Common myeloid progenitor, CD34-positive (primary cell): ENCODE results near the gene MCFD2.

ENCODE experiments used
- CTCF ChIA-PET: fragments of 350-600 bp; sonication (Branson Sonifier 250); formaldehyde crosslinking; loops from one replicate; lab custom pipeline; 2021; ENCODE audit warnings: antibody characterized with exemption; lab: Charles Lee
- POLR2A ChIA-PET: fragments of 350-600 bp; sonication (Branson Sonifier 250); formaldehyde crosslinking; loops from one replicate; lab custom pipeline; 2021; ENCODE audit warnings: antibody characterized with exemption; lab: Charles Lee
- DNase-seq, 3 donors: peaks; one replicate each; pipeline versions ENCODE4 v3.0.0 to v3.0.0-alpha.2; 2013
- H3K27ac ChIP-seq, 2 experiments: 1 replicate in 1 of 2; 2 replicates in 1 of 2; pipeline ENCODE4 v1.7.0; 2013; ENCODE audit warnings: inconsistent platforms in 2 of 2, low read length in 2 of 2, mild to moderate bottlenecking in 2 of 2, low read depth in 1 of 2, moderate library complexity in 1 of 2; ENCODE audit not compliant: severe bottlenecking in 2 of 2, insufficient read depth in 1 of 2, poor library complexity in 1 of 2
- H3K27me3 ChIP-seq, 5 experiments: replicated peaks in 2 of 5; 1 replicate in 3 of 5; 2 replicates in 2 of 5; pipeline versions ENCODE4 v1.6.1 to v1.7.0; 2013; ENCODE audit warnings: low read length in 4 of 5, mild to moderate bottlenecking in 2 of 5, moderate library complexity in 2 of 5, inconsistent platforms in 1 of 5; ENCODE audit not compliant: insufficient read depth in 5 of 5, control insufficient read depth in 4 of 5
- H3K36me3 ChIP-seq, 4 experiments: 1 replicate in 2 of 4; 2 replicates in 2 of 4; pipeline versions ENCODE4 v1.6.1 to v1.7.0; 2013; ENCODE audit warnings: low read length in 3 of 4, control low read depth in 1 of 4, mild to moderate bottlenecking in 1 of 4; ENCODE audit not compliant: control insufficient read depth in 4 of 4, insufficient read depth in 4 of 4
- H3K4me1 ChIP-seq, 4 experiments: 1 replicate in 3 of 4; 2 replicates in 1 of 4; pipeline versions ENCODE4 v1.6.1 to v1.7.1; 2013; ENCODE audit warnings: low read length in 3 of 4, mild to moderate bottlenecking in 3 of 4, control low read depth in 1 of 4, inconsistent platforms in 1 of 4, moderate library complexity in 1 of 4; ENCODE audit not compliant: control insufficient read depth in 4 of 4, insufficient read depth in 4 of 4; ENCODE audit errors: control extremely low read depth in 1 of 4
- H3K4me3 ChIP-seq, 7 experiments: 1 replicate in 4 of 7; 2 replicates in 3 of 7; pipeline versions ENCODE4 v1.5.1 to v1.7.0; 2013; ENCODE audit warnings: mild to moderate bottlenecking in 7 of 7, low read length in 6 of 7, moderate library complexity in 6 of 7, inconsistent platforms in 2 of 7, low read depth in 2 of 7, control low read depth in 1 of 7; ENCODE audit not compliant: insufficient read depth in 4 of 7, control insufficient read depth in 1 of 7; ENCODE audit errors: extremely low read depth in 1 of 7
- H3K9me3 ChIP-seq, 5 experiments: 1 replicate in 4 of 5; 2 replicates in 1 of 5; pipeline versions ENCODE4 v1.6.1 to v1.7.1; 2013; ENCODE audit warnings: low read length in 4 of 5, mild to moderate bottlenecking in 2 of 5, inconsistent platforms in 1 of 5, low read depth in 1 of 5, moderate library complexity in 1 of 5; ENCODE audit not compliant: control insufficient read depth in 4 of 5, insufficient read depth in 2 of 5; ENCODE audit errors: control extremely low read depth in 1 of 5
- WGBS: methylation state at CpG from one replicate; pipeline ENCODE4 v1.1.5; 2013; ENCODE audit not compliant: insufficient coverage; 5-methylcytosine and 5-hydroxymethylcytosine counted together

MCFD2 gene

GRCh38 chr2:46939626-46940359 lies 24.2 kb upstream of the MCFD2 start:
- CTCF ChIA-PET, result interaction anchor here (0.9 to 2.1 kb wide), 3 partner anchors 43 to 383 kb away, joined by 3 to 7 read pairs (median 4); no protein-coding TSS in a partner anchor
- Histone ChIP-seq H3K9me3 (no peaks in the 10 kb centered on the region), H3K27me3 (no peaks in the 10 kb centered on the region), H3K4me3 (peak overlapping the region in 4 of 7 experiments; percentile 72 to 99 (median 92)), H3K4me1 (peaks cover 16 to 43% (median 38%) of the 10 kb centered on the region in 4 experiments), H3K36me3 (peaks cover 0 to 14% (median 2%) of the 10 kb centered on the region in 4 experiments), H3K27ac (peak overlapping the region in 1 of 2 experiments; percentile 82)
- 61% methylated on average over 9 of the region's 13 CpGs for WGBS
- DNase-seq, result no peak
- POLR2A ChIA-PET, result no interaction called here

DNA sequence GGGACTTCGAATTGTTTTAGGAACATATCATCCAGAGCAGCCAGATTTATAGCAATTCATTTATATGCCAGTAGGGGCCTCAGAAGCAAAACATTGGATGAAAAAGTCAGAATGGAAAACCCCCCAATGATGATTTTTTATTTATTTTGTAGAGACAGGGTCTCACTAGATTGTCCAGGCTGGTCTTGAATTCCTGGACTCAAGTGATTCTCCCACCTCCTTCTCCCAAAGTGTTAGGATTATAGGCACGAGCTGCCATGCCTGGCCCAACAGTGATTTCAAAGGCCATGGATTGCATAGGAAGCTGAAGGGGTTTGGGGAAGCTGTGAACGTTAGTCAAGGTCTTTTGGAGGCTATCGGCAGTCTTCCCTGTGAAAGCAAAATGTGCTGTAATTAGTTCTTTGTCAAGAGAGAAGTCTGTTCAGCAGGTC lies 21.9 kb upstream of the MCFD2 start:
- Histone ChIP-seq H3K27me3 (no peaks in the 10 kb centered on the region), H3K4me1 (peaks cover 5 to 26% (median 19%) of the 10 kb centered on the region in 4 experiments), H3K27ac (no peak overlapping the region), H3K9me3 (no peaks in the 10 kb centered on the region), H3K4me3 (no peak overlapping the region), H3K36me3 (no peaks in the 10 kb centered on the region)
- peak in 2 of 3 donors; percentile 36 to 44 for DNase-seq
- CTCF ChIA-PET, result interaction anchor here (1.2 to 1.3 kb wide), 5 partner anchors 18 to 203 kb away, joined by 3 to 7 read pairs (median 4); no protein-coding TSS in a partner anchor
- WGBS, result 95% methylated on average over 4 of the region's 4 CpGs
- POLR2A ChIA-PET, result interaction anchor here (0.7 kb wide), 1 partner anchor 17 kb away, joined by 3 read pairs; no protein-coding TSS in a partner anchor

- DNase-seq, result no peak
- H3K27me3 ChIP-seq, result no peaks in the 10 kb centered on the region
- ChIA-PET CTCF (interaction anchor here (1.2 kb wide), 2 partner anchors 47 to 52 kb away, joined by 4 to 7 read pairs; no protein-coding TSS in a partner anchor), POLR2A (no interaction called here)
- peaks cover 0 to 16% (median 15%) of the 10 kb centered on the region in 4 experiments for H3K4me1 ChIP-seq
- H3K9me3 ChIP-seq, result no peaks in the 10 kb centered on the region
- 100% methylated on average over 2 of the region's 5 CpGs for WGBS
- no peak overlapping the region for H3K4me3 ChIP-seq
- no peaks in the 10 kb centered on the region for H3K36me3 ChIP-seq
- no peak overlapping the region for H3K27ac ChIP-seq
These were observed 21.0 kb upstream of the MCFD2 start for GRCh38 chr2:46936566-46936965.

DNA sequence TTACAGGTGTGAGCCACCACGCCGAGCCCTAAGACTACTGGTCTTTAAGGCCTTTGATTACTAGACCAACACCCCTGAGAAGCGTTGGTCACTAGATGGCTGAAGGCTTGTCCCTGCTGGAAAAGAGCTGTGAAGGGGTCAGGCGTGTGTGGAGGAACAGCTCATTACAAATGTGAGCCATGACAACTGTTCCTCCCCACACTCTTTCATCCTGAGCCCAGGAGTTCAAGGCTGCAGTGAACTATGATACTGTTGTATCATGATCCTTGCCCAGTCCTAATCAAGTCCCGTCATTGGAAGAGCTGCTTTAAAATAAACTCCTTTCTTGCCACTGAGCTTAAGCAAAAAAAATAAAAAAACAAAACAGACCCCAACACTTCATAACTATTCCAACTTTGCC lies 19.5 kb upstream of the MCFD2 start:
- ChIA-PET CTCF (interaction anchor here (1.5 kb wide), 1 partner anchor 11 kb away, joined by 7 read pairs; no protein-coding TSS in a partner anchor), POLR2A (no interaction called here)
- H3K4me1 ChIP-seq, result peaks cover 0 to 9% (median 8%) of the 10 kb centered on the region in 4 experiments
- no peak overlapping the region for H3K27ac ChIP-seq
- 100% methylated on average over 1 of the region's 5 CpGs for WGBS
- no peaks in the 10 kb centered on the region for H3K9me3 ChIP-seq
- H3K27me3 ChIP-seq, result no peaks in the 10 kb centered on the region
- DNase-seq, result no peak
- no peaks in the 10 kb centered on the region for H3K36me3 ChIP-seq
- no peak overlapping the region for H3K4me3 ChIP-seq

DNA sequence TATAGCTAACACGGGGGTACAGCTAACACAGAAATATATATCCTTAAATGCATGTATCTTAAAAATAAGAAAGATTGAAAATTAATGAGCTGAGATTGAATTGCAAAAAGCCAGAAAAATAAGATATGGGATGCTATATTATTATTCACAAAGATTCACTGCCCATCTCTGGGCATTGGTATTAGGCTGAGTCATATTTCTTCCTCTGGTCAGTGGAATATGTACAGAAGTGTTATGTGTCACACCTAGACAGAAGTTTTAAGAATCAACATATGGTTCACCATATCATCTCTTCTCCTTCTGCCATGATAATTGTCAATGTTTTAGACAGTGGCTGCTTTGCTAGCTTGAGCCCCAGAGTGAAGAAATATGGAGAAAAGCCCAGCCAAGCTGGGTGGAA lies 14.0 kb upstream of the MCFD2 start:
- H3K4me1 ChIP-seq, result peaks cover 0 to 3% (median 0%) of the 10 kb centered on the region in 4 experiments
- DNase-seq, result no peak
- H3K9me3 ChIP-seq, result peaks cover 4 to 10% (median 8%) of the 10 kb centered on the region in 5 experiments
- no peaks in the 10 kb centered on the region for H3K27me3 ChIP-seq
- WGBS, result no CpG with 5 or more reads among the region's 1 CpG
- H3K36me3 ChIP-seq, result peaks cover 0 to 9% (median 3%) of the 10 kb centered on the region in 4 experiments
- H3K4me3 ChIP-seq, result no peak overlapping the region
- H3K27ac ChIP-seq, result no peak overlapping the region
- POLR2A ChIA-PET, result no interaction called here
- CTCF ChIA-PET, result interaction anchor here (2.1 to 5.2 kb wide), 2 partner anchors 10 to 33 kb away, joined by 5 to 52 read pairs; partner anchors contain the start of gene MCFD2

GRCh38 chr2:46926863-46927262 lies 11.3 kb upstream of the MCFD2 start:
- H3K27ac ChIP-seq, result no peak overlapping the region
- H3K27me3 ChIP-seq, result no peaks in the 10 kb centered on the region
- WGBS, result 95% methylated on average over 2 of the region's 2 CpGs
- H3K36me3 ChIP-seq, result peaks cover 0 to 9% (median 3%) of the 10 kb centered on the region in 4 experiments
- no peak overlapping the region for H3K4me3 ChIP-seq
- H3K4me1 ChIP-seq, result peaks cover 0 to 1% (median 0%) of the 10 kb centered on the region in 4 experiments
- POLR2A ChIA-PET, result no interaction called here
- CTCF ChIA-PET, result interaction anchor here (0.6 to 5.2 kb wide), 2 partner anchors 7 to 14 kb away, joined by 3 to 52 read pairs; partner anchors contain the start of gene MCFD2
- peaks cover 4 to 10% (median 8%) of the 10 kb centered on the region in 5 experiments for H3K9me3 ChIP-seq
- DNase-seq, result no peak
